ENCODE data around the gene ZNF234. TPM values are rescaled to one million over a fixed set of nuclear protein-coding genes. Genes with fewer than 3 reads are reported as not detected.
A peak's percentile ranks its signal among the peaks of the same experiment; 100 is the strongest.

ZNF234 gene
- total and polyA plus RNA-seq, 12 donors, result 2.4 to 19.4 (median 12.1) TPM

GRCh38 chr19:44107751-44108150 is 33.6 kb upstream of the ZNF234 start:
- Histone ChIP-seq H3K27me3 (no peaks in the 10 kb centered on the region), H3K36me3 (replicated peaks in 1 of 2) (peaks cover 0 to 6% of the 10 kb centered on the region in 2 donors), H3K27ac (no peak overlapping the region), H3K4me3 (no peak overlapping the region), H3K9me3 (replicated peaks in 1 of 3) (peaks cover 0 to 42% (median 0%) of the 10 kb centered on the region in 3 donors), H3K4me1 (replicated peaks in 1 of 2) (peaks cover 8 to 10% of the 10 kb centered on the region in 2 donors)
- DNase-seq, result no peak
- TF ChIP-seq CTCF (IDR thresholded peaks at IDR 0.05) (no peak), POLR2A (IDR thresholded peaks at IDR 0.05) (no peak)
- intact Hi-C loops (cut with DNase I), result no loop called here
- WGBS, 4 donors, result 94 to 98% (median 98%) methylated on average over 3 of the region's 3 CpGs

GRCh38 chr19:44109458-44109857 is 31.9 kb upstream of the ZNF234 start:
- TF ChIP-seq POLR2A (IDR thresholded peaks at IDR 0.05) (no peak), CTCF (IDR thresholded peaks at IDR 0.05) (no peak)
- Histone ChIP-seq H3K9me3 (replicated peaks in 1 of 3) (peaks cover 0 to 42% (median 0%) of the 10 kb centered on the region in 3 donors), H3K4me1 (replicated peaks in 1 of 2) (peaks cover 8 to 16% of the 10 kb centered on the region in 2 donors), H3K36me3 (replicated peaks in 1 of 2) (peaks cover 0 to 6% of the 10 kb centered on the region in 2 donors), H3K27me3 (no peaks in the 10 kb centered on the region), H3K27ac (no peak overlapping the region), H3K4me3 (no peak overlapping the region)
- DNase-seq, result no peak
- intact Hi-C loops (cut with DNase I), result no loop called here

GRCh38 chr19:44111910-44112463 is 29.4 kb upstream of the ZNF234 start:
- intact Hi-C loops (cut with DNase I), result no loop called here
- H3K4me3 ChIP-seq, result peak overlapping the region in 1 of 4 donors; percentile 65
- no peaks in the 10 kb centered on the region for H3K27me3 ChIP-seq
- H3K9me3 ChIP-seq (replicated peaks in 1 of 3), result peaks cover 0 to 35% (median 0%) of the 10 kb centered on the region in 3 donors
- H3K4me1 ChIP-seq (replicated peaks in 1 of 2), result peaks cover 8 to 24% of the 10 kb centered on the region in 2 donors
- no peak for TF ChIP-seq POLR2A (IDR thresholded peaks at IDR 0.05)
- peak in 1 of 6 experiments; percentile 4 for TF ChIP-seq CTCF (IDR thresholded peaks at IDR 0.05)
- DNase-seq, result peak in 6 of 7 donors; percentile 12 to 75 (median 33)
- peak overlapping the region in 1 of 5 donors; percentile 78 for H3K27ac ChIP-seq
- H3K36me3 ChIP-seq (replicated peaks in 1 of 2), result no peaks in the 10 kb centered on the region
- 10 to 19% (median 18%) methylated on average over 17 of the region's 17 CpGs for WGBS, 4 donors

GRCh38 chr19:44112802-44113137 is 28.6 kb upstream of the ZNF234 start:
- H3K27me3 ChIP-seq, result no peaks in the 10 kb centered on the region
- TF ChIP-seq CTCF (IDR thresholded peaks at IDR 0.05) (peak in 1 of 6 experiments; percentile 7), POLR2A (IDR thresholded peaks at IDR 0.05) (peak in 1 of 2 donors; percentile 5)
- H3K9me3 ChIP-seq (replicated peaks in 1 of 3), result peaks cover 0 to 28% (median 0%) of the 10 kb centered on the region in 3 donors
- H3K27ac ChIP-seq, result peak overlapping the region in 3 of 5 donors; percentile 53 to 78 (median 75)
- H3K4me1 ChIP-seq (replicated peaks in 1 of 2), result peaks cover 8 to 24% of the 10 kb centered on the region in 2 donors
- no peak for DNase-seq
- H3K36me3 ChIP-seq (replicated peaks in 1 of 2), result peaks cover 0 to 1% of the 10 kb centered on the region in 2 donors
- 0 to 1% (median 0%) methylated on average over 11 of the region's 11 CpGs for WGBS, 4 donors
- intact Hi-C loops (cut with DNase I), result no loop called here
- H3K4me3 ChIP-seq, result peak overlapping the region in 2 of 4 donors; percentile 65
